ENCODE measurements around the gene SLC9A7.

SLC9A7 gene

GRCh38 chrX:46602468-46603102 is 156.3 kb downstream of the SLC9A7 start:
- Histone ChIP-seq H3K4me3 (ENCODE audit: low read depth, low read length) (no peak overlapping the region), H3K36me3 (ENCODE audit: control insufficient read depth, insufficient read depth, low read length) (peaks cover 28% of the 10 kb centered on the region), H3K27me3 (ENCODE audit: control insufficient read depth, insufficient read depth, low read length) (no peaks in the 10 kb centered on the region), H3K9ac (ENCODE audit: low read length) (no peak overlapping the region), H3K9me3 (ENCODE audit: control insufficient read depth, insufficient read depth, low read depth, low read length) (no peaks in the 10 kb centered on the region), H3K4me1 (ENCODE audit: control insufficient read depth, insufficient read depth, low read length) (no peaks in the 10 kb centered on the region), H3K27ac (ENCODE audit: low read depth, low read length) (no peak overlapping the region)

DNA sequence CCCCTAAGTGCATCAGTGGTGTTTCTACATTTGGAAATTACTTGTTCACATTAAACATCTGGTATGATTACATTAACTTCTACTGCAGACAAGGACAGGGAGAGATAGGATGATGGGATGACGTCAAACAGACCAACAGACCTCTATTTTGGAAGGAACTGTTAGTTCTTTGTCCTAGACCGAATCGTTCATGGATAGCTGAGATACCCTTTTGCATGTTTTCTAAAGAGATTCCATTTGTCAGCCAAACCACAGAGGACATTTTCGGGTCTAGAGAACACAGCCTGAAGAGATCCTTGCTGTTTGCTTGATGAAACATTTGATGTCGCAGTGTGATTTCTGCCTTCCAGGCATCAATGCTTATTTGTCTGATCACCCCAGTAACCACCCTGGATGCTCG is 157.6 kb downstream of the SLC9A7 start:
- H3K9ac ChIP-seq (ENCODE audit: low read length): no peak overlapping the region
- no peaks in the 10 kb centered on the region for H3K27me3 ChIP-seq (ENCODE audit: control insufficient read depth, insufficient read depth, low read length)
- H3K4me3 ChIP-seq (ENCODE audit: low read depth, low read length): no peak overlapping the region
- H3K9me3 ChIP-seq (ENCODE audit: control insufficient read depth, insufficient read depth, low read depth, low read length): no peaks in the 10 kb centered on the region
- no peak overlapping the region for H3K27ac ChIP-seq (ENCODE audit: low read depth, low read length)
- H3K36me3 ChIP-seq (ENCODE audit: control insufficient read depth, insufficient read depth, low read length): peaks cover 20% of the 10 kb centered on the region
- no peaks in the 10 kb centered on the region for H3K4me1 ChIP-seq (ENCODE audit: control insufficient read depth, insufficient read depth, low read length)

GRCh38 chrX:46599051-46599560 is 159.8 kb downstream of the SLC9A7 start:
- H3K36me3 ChIP-seq (ENCODE audit: control insufficient read depth, insufficient read depth, low read length): peaks cover 19% of the 10 kb centered on the region
- no peaks in the 10 kb centered on the region for H3K4me1 ChIP-seq (ENCODE audit: control insufficient read depth, insufficient read depth, low read length)
- H3K9ac ChIP-seq (ENCODE audit: low read length): no peak overlapping the region
- H3K27me3 ChIP-seq (ENCODE audit: control insufficient read depth, insufficient read depth, low read length): no peaks in the 10 kb centered on the region
- no peaks in the 10 kb centered on the region for H3K9me3 ChIP-seq (ENCODE audit: control insufficient read depth, insufficient read depth, low read depth, low read length)
- no peak overlapping the region for H3K27ac ChIP-seq (ENCODE audit: low read depth, low read length)
- no peak overlapping the region for H3K4me3 ChIP-seq (ENCODE audit: low read depth, low read length)

- H3K9ac ChIP-seq (ENCODE audit: low read length): no peak overlapping the region
- no peak overlapping the region for H3K4me3 ChIP-seq (ENCODE audit: low read depth, low read length)
- H3K4me1 ChIP-seq (ENCODE audit: control insufficient read depth, insufficient read depth, low read length): no peaks in the 10 kb centered on the region
- H3K36me3 ChIP-seq (ENCODE audit: control insufficient read depth, insufficient read depth, low read length): peaks cover 19% of the 10 kb centered on the region
- no peak overlapping the region for H3K27ac ChIP-seq (ENCODE audit: low read depth, low read length)
- no peaks in the 10 kb centered on the region for H3K9me3 ChIP-seq (ENCODE audit: control insufficient read depth, insufficient read depth, low read depth, low read length)
- no peaks in the 10 kb centered on the region for H3K27me3 ChIP-seq (ENCODE audit: control insufficient read depth, insufficient read depth, low read length)
Measured at GRCh38 chrX:46597771-46598170, 161.1 kb downstream of the SLC9A7 start.

DNA sequence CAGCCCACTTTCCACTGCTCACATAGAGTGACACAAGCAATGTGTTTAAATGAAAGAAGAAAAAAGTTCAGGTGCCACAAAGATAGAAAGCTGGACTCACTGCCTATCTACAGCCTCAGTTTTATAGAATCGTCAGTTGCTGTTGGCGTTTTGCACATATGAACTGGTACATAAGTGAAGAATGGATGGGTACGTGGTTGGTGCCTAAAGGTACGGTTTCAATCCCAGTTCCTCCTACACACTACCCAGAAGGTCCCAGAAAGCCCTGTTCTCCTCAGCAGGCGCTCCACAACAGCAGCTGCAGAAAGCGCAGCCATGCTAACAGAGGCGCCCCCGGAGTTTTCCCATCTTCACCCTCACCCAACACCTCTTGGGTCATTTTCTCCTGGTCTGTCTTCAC is 161.7 kb downstream of the SLC9A7 start:
- Histone ChIP-seq H3K4me3 (ENCODE audit: low read depth, low read length) (no peak overlapping the region), H3K27ac (ENCODE audit: low read depth, low read length) (no peak overlapping the region), H3K27me3 (ENCODE audit: control insufficient read depth, insufficient read depth, low read length) (no peaks in the 10 kb centered on the region), H3K36me3 (ENCODE audit: control insufficient read depth, insufficient read depth, low read length) (peaks cover 19% of the 10 kb centered on the region), H3K9me3 (ENCODE audit: control insufficient read depth, insufficient read depth, low read depth, low read length) (no peaks in the 10 kb centered on the region), H3K9ac (ENCODE audit: low read length) (no peak overlapping the region), H3K4me1 (ENCODE audit: control insufficient read depth, insufficient read depth, low read length) (no peaks in the 10 kb centered on the region)

GRCh38 chrX:46595084-46595483 is 163.8 kb downstream of the SLC9A7 start:
- H3K4me1 ChIP-seq (ENCODE audit: control insufficient read depth, insufficient read depth, low read length): no peaks in the 10 kb centered on the region
- H3K4me3 ChIP-seq (ENCODE audit: low read depth, low read length): no peak overlapping the region
- no peak overlapping the region for H3K27ac ChIP-seq (ENCODE audit: low read depth, low read length)
- peaks cover 3% of the 10 kb centered on the region; the same call in 1 of the 2 replicates for H3K36me3 ChIP-seq (ENCODE audit: control insufficient read depth, insufficient read depth, low read length)
- H3K9ac ChIP-seq (ENCODE audit: low read length): no peak overlapping the region
- no peaks in the 10 kb centered on the region for H3K27me3 ChIP-seq (ENCODE audit: control insufficient read depth, insufficient read depth, low read length)
- H3K9me3 ChIP-seq (ENCODE audit: control insufficient read depth, insufficient read depth, low read depth, low read length): no peaks in the 10 kb centered on the region

DNA sequence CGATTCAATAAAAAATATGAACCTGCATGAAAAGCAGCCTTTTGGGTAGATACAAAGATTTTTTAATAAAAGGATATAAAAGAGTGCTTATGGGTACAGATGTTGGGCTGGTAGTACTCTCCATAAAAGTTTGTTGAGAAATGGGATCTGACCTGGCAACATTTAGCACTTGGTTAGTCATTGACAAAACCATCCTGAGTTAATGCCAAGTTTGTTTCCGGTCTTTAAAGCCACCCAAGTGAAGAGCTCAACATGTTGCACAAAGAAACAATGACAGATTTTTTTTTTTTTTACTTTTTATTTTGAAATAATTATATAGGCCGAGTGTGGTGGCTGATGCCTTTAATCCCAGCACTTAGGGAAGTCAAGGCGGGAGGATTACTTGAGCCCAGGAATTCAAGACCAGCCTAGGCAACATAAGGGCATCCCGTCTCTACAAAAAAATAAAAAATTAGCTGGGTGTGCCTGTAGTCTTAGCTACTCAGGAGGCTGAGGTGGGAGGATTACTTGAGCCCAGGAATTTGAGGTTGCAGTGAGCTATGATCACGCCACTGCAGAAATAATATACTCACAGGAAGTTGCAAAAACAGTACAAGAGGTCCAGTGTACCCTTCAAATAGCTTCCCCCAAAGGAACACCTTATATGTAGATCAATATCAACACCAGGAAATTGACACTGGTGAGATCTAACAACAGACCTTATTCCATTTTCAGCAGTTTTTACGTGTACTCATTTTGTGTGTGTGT is 168.8 kb downstream of the SLC9A7 start:
- Histone ChIP-seq H3K4me1 (ENCODE audit: control insufficient read depth, insufficient read depth, low read length) (peaks cover 25% of the 10 kb centered on the region), H3K4me3 (ENCODE audit: low read depth, low read length) (no peak overlapping the region), H3K27ac (ENCODE audit: low read depth, low read length) (no peak overlapping the region)

DNA sequence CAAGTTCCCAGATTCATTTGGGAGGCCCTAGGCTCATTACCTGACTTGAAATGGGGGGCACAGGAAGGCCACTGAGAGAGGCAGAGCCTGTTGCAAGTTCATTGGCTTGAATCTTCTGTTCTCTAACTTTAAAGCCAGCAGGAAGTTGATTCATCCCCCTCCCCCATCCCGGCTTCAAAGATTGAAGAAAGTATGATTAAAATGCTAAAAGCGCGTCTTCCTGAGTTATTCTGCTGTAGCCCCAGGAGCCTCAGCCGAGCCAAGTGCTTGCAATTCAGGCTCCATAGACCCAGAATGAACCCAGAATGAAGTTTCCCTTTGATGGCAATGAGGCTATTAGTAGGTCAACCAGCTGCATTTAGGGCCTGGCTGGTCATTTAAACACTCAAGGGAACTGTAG is 170.7 kb downstream of the SLC9A7 start:
- H3K4me1 ChIP-seq (ENCODE audit: control insufficient read depth, insufficient read depth, low read length): peaks cover 31% of the 10 kb centered on the region

More for the DNA sequence above, 168.8 kb downstream of the SLC9A7 start:
- H3K27me3 ChIP-seq (ENCODE audit: control insufficient read depth, insufficient read depth, low read length): no peaks in the 10 kb centered on the region
- H3K36me3 ChIP-seq (ENCODE audit: control insufficient read depth, insufficient read depth, low read length): no peaks in the 10 kb centered on the region
- no peaks in the 10 kb centered on the region for H3K9me3 ChIP-seq (ENCODE audit: control insufficient read depth, insufficient read depth, low read depth, low read length)
- H3K9ac ChIP-seq (ENCODE audit: low read length): no peak overlapping the region

DNA sequence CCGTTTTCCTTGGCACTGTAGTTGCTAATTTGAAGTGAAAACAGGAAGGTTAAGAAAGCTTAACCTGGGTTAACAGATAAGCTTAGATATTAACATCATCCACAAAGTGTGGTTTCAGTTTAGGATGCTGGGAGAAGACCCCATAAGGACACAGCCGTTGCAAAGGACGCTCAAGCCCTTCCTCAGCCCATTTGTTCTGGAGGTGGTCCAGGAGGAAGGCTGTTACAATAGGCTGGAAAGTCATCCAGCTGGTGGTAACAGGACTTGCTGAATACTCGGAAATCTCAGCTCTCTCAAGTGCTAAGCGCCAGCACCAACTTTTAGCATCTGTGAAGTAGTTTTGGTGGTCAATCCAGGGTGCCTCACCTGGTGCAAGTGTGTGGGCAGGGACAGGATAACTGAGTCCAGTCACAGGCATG is 171.2 kb downstream of the SLC9A7 start:
- Histone ChIP-seq H3K27ac (ENCODE audit: low read depth, low read length) (peak overlapping the region; percentile 43; the same call in 1 of the 2 replicates), H3K9ac (ENCODE audit: low read length) (peak overlapping the region; percentile 53), H3K4me3 (ENCODE audit: low read depth, low read length) (peak overlapping the region; percentile 35), H3K27me3 (ENCODE audit: control insufficient read depth, insufficient read depth, low read length) (no peaks in the 10 kb centered on the region), H3K4me1 (ENCODE audit: control insufficient read depth, insufficient read depth, low read length) (peaks cover 36% of the 10 kb centered on the region), H3K9me3 (ENCODE audit: control insufficient read depth, insufficient read depth, low read depth, low read length) (no peaks in the 10 kb centered on the region), H3K36me3 (ENCODE audit: control insufficient read depth, insufficient read depth, low read length) (no peaks in the 10 kb centered on the region)

More for the DNA sequence above, 170.7 kb downstream of the SLC9A7 start:
- H3K4me3 ChIP-seq (ENCODE audit: low read depth, low read length): peak overlapping the region; percentile 35
- H3K36me3 ChIP-seq (ENCODE audit: control insufficient read depth, insufficient read depth, low read length): no peaks in the 10 kb centered on the region
- H3K9ac ChIP-seq (ENCODE audit: low read length): peak overlapping the region; percentile 53
- H3K27ac ChIP-seq (ENCODE audit: low read depth, low read length): peak overlapping the region; percentile 43; the same call in 1 of the 2 replicates
- H3K9me3 ChIP-seq (ENCODE audit: control insufficient read depth, insufficient read depth, low read depth, low read length): no peaks in the 10 kb centered on the region
- H3K27me3 ChIP-seq (ENCODE audit: control insufficient read depth, insufficient read depth, low read length): no peaks in the 10 kb centered on the region

- Histone ChIP-seq H3K9me3 (ENCODE audit: control insufficient read depth, insufficient read depth, low read depth, low read length) (no peaks in the 10 kb centered on the region), H3K27me3 (ENCODE audit: control insufficient read depth, insufficient read depth, low read length) (no peaks in the 10 kb centered on the region), H3K4me1 (ENCODE audit: control insufficient read depth, insufficient read depth, low read length) (peaks cover 42% of the 10 kb centered on the region), H3K27ac (ENCODE audit: low read depth, low read length) (peak overlapping the region; percentile 43; the same call in 1 of the 2 replicates), H3K36me3 (ENCODE audit: control insufficient read depth, insufficient read depth, low read length) (no peaks in the 10 kb centered on the region), H3K4me3 (ENCODE audit: low read depth, low read length) (no peak overlapping the region), H3K9ac (ENCODE audit: low read length) (no peak overlapping the region)
Measured at GRCh38 chrX:46587158-46587557, 171.8 kb downstream of the SLC9A7 start.

DNA sequence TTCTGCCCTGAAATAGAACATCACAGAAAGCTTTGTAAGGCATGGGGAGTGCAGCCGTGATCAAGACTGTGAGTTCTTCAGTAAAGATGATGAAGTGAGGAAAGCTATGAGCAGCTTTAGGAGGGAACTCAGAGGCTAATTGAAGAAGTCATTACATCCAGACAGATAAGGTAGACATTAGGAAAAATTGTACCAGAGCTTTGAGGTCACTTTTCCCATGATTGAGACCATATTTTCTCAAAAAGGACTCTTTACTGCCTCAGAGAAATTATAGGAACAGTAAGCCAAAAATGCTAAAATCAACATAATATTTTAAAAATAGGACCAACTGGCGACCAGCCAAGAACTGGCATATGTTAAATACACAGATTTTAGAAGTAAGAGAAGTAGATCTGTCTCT is 174.2 kb downstream of the SLC9A7 start:
- Histone ChIP-seq H3K9me3 (ENCODE audit: control insufficient read depth, insufficient read depth, low read depth, low read length) (no peaks in the 10 kb centered on the region), H3K27me3 (ENCODE audit: control insufficient read depth, insufficient read depth, low read length) (no peaks in the 10 kb centered on the region), H3K4me1 (ENCODE audit: control insufficient read depth, insufficient read depth, low read length) (peaks cover 44% of the 10 kb centered on the region), H3K27ac (ENCODE audit: low read depth, low read length) (no peak overlapping the region), H3K36me3 (ENCODE audit: control insufficient read depth, insufficient read depth, low read length) (peaks cover 3% of the 10 kb centered on the region; the same call in 1 of the 2 replicates), H3K4me3 (ENCODE audit: low read depth, low read length) (no peak overlapping the region), H3K9ac (ENCODE audit: low read length) (no peak overlapping the region)
